ENCODE data around the gene ABCC1.
"Not testable (repeated sequence)": the region's sequence is repeated elsewhere in the genome, so short reads cannot be mapped to it uniquely, and the experiment has no call there.

The ABCC1 gene

DNA sequence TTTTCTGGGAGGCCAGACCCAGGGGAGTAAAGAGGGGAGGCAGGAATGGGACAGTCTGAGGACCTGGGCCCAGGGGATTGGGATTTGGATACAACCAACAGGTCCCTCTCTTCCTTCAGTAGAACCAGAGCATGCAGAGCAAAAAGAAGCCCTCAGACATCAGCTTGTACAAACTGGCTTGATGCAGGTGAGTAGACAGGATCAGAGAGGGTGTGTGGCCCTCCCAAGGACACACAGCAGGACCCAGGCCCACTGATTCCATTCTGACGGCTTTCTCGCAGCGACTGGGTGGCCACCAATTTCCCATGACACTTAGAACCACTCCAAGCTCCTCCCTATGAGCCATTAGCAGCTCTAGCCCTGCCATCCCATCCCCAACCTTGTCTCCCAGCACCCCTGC, 210.2 kb downstream of the ABCC1 start:
- no peak for DNase-seq (ENCODE audit: low read depth)

DNA sequence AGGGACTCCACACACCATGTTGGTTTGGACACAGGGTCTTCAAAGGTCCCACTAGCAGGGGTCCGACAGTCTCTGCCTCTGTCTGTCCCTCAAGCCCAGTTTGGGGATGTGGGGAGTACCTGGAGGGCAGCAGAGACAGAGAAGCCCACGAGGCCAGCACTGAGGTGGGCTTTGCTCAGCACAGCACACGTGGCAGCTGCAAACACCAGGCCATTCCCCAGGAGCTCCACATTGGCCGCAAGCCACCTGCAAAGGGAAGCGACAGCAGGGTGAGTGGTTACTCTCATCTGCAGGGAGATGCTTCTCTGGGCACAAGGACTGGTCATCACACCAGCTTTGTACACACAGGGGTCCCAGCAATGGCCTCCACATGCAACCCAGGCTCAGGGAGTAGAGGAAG, 211.9 kb downstream of the ABCC1 start:
- DNase-seq (ENCODE audit: low read depth), result no peak

DNA sequence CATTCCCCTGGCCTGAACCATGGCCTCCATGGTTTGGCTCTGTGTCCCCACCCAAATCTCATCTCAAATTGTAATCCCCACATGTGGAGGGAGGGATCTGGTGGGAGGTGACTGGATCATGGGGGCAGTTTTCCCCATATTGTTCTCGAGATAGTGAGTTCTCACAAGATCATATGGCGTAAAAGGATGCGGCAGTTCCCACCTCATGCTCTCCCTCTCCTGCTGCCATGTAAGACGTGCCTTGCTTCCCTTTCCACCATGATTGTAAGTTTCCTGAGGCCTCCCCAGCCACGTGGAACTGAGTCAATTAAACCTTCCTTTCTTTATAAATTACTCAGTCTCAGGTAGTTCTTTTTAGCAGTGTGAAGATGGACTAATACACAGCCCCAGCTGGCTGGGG, 212.4 kb downstream of the ABCC1 start:
- not testable (repeated sequence) for DNase-seq (ENCODE audit: low read depth)

DNA sequence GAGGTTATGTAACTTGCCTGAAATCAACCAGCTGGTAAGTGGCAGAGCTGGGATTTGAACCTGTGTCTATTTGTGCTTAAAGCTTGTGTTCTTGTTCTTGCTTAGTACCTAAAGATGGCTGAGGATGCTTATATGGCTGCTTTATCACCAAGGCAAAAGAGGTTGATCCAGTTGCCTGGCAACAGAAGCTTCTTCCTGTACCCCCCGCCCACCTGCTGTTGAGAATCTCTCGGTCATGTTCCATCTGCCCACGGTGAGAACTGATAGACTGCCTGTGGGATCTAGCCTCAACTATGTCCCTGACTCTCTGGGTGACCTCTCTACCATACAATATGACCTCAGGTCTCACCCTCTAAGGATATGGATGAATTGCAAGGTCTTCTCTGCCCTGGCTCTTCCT, 213.2 kb downstream of the ABCC1 start:
- no peak for DNase-seq (ENCODE audit: low read depth)

DNA sequence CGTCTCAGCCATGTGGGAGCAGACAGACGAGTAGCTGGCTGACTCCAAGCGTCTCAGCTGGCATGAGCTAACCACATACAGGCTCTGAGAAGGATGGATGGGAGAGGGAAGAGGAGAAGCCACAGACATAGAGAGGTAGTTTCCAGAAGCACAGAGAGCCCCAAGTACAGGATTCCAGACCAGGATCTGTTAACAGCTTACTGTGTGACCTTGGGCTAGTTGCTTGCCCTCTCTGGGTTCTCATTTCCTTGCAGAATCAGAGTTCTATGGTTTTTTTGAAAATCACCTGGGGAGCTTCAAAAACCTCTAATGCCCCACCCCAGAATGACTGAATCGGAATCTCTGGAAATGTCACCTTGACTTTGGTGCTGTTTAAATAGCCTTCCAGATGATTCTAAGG, 213.7 kb downstream of the ABCC1 start:
- no peak for DNase-seq (ENCODE audit: low read depth)

DNA sequence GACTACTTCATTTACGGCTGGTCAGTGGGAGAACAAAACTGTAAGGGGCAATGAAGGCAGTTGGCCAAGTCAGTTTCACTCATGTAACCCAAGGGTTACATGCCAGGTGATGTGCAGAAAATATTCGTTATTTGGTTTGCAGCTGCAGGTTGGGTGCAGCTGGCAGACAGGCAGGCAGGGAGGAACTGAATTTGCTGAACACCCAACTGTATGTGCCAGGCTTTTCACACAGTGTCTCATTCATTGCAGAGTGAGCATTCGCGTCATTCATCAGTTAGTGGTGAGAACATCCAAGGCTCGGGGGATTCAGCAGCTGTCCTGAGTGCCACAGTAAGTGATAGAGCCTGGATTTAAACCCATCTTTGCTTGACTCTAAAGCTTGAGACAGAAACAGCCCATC, 214.2 kb downstream of the ABCC1 start:
- DNase-seq (ENCODE audit: low read depth), result no peak

DNA sequence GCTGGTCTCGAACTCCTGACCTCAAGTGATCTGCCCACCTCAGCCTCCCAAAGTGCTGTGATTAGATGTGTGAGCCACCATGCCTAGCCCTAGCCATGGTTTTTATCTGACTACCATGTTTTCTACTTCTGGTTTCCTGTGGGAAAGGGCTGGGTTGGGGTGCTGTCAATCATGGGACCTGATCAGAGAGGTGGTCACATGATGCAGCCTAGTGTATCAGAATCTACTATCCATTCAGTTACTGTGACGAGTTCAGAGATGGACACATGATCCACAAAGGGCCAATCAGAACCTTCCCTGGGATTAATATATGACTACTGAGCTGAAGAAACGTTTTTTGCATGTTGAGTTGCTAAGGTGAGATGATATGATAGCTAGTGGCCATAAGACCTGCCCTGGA, 214.8 kb downstream of the ABCC1 start:
- no peak for DNase-seq (ENCODE audit: low read depth)

DNA sequence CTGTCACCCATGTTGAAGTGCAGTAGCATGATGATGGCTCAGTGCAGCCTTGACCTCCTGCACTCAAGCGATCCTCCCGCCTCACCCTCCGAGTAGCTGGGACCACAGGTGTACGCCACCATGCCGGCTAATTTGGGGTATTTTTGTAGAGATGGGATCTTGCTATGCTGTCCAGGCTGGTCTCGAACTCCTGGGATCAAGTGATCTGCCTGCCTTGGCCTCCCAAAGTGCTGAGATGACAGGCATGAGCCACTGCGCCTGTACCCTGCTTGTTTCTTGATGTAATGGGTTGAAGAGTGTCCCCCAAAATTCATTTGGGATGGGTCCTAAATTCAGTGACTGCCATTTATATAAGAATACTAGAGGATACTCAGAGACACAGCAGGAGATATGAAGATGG, 216.7 kb downstream of the ABCC1 start:
- no peak for DNase-seq (ENCODE audit: low read depth)

DNA sequence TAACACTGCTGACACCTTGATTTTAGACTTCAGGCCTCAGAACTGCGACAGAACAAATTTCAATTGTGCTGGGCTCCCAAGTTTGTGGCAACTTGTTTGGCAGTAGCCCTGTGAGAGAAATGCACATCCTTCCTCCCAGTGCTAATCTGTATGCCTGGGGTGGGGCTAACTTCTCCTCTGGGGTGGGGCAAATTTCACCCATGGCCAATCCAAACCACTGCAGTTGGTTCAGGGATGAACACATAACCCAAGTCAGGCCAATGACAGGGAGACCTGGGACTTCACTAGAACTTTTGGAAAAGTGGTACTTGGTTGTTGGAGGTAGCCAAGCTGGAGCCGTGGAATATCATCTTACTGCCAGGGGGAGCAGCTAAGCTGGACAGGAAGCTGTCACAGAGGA, 217.5 kb downstream of the ABCC1 start:
- no peak for DNase-seq (ENCODE audit: low read depth)

DNA sequence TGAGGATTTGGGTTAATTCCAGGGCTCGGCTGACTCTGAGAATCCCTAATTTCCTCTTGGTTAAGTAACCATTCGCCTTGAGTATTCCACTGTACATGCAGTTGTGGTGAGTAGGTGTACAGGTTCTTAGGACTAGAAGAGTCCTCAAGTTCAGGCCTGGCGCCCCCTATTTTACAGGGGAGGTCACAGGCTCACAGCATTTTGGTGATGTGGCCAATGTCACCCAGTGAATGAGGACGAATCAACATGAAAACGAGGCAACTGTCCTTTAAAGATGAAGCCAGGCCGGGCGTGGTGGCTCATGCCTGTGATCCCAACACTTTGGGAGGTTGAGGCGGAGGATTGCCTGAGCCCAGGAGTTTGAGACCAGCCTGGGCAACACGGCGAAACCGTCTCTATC, 218.5 kb downstream of the ABCC1 start:
- no peak for DNase-seq (ENCODE audit: low read depth)

DNA sequence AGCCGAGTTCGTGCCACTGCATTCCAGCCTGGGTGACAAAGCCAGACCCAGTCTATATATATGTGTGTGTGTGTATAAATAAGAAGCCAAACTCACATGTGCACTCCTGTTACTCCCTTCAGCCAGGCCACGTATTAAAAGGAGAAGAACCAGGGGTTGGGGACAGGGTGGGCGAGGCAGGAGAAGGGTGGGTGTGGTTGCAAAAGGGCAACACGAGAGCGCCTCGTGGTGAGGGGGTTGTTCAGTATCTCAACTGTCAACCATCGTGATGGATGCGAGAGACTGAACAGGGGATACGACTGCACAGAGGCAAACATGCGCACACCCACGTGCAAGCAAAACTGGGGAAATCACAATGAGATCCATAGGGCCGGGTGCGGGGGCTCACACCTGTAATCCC, 219.0 kb downstream of the ABCC1 start:
- DNase-seq (ENCODE audit: low read depth), result no peak

DNA sequence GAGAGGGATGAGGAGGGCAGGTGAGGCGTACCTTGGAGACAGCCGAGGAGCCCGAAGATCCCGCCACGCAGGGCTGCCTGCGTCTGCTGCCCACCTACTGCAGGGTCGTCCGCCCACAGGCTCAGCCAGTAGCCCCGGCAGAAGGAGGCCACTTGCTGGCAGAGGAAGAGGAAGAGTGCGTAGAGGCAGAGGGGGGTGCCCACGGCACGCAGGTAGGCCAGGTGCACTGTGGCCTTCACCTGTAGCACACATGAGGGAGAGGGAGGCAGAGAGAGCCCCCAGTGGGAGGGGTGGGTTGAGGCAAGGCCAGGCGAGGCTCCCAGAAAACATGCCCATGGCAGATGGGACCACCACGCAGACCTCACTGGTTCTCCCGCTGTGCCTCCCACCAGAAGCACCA, 220.2 kb downstream of the ABCC1 start:
- no peak for DNase-seq (ENCODE audit: low read depth)

DNA sequence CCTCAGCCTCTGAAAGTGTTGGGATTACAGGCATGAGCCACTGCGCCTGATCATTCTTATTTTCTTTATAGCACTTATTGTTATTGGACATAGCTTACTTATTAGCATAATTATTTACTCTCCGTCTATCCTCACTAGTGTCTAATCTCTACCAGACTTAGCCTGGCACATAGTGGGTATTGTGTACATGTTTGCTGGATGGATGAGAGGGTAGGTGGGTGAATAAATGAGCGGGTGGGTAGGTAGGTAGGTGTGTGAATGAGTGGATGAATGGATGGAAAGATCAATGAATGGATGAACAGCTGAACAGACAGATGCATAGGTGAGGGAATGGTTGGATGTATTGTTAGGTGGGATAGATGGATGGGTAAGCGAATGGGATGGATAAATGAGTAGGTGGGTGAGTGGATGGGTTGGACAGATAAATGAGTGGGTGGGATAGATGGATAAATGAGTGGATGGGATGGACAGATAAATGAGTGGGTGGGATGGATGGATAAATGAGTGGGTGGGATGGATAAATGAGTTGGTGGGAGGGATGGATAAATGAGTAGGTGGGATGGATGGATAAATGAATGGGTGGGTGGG, 222.0 kb downstream of the ABCC1 start:
- no peak for DNase-seq (ENCODE audit: low read depth)

DNA sequence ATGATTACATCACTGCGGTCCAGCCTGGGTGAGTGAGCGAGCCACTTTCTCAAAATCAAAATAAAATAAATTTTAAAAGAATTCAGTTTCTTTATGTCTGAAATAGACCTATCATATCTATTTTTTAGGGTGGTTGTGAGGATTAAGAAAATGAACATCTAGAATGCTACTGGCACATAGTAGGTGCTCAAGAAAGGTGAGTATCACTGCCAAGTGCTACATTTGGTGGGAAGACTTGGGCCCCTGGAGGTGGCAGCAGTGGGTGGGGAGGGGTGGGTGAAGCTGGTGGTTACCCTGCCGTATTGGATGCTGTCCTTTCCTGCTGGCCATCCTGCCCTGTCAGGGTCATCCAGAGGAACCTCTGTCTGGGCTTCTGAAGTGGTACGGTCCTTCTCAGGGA, 223.6 kb downstream of the ABCC1 start:
- DNase-seq (ENCODE audit: low read depth), result no peak

DNA sequence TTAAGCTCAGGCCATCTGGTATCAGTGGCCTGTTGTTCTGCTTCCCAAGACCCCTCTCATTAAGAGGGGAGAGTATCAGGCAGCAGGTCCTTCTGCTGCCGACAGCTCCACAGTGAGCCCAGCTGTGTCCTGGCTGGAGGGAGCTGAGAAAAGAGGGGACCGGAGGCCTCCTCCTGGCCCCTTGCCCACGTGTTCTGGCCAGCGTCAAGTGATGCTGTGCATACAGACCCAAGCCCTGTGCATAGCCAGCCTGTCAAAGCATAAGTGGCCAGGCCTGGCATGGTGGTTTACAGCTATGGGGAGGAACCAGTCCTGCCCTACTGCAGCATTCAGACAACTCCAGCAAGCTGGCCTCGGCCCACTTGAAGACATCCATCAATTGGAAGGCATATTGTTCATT, 225.9 kb downstream of the ABCC1 start:
- no peak for DNase-seq (ENCODE audit: low read depth)

DNA sequence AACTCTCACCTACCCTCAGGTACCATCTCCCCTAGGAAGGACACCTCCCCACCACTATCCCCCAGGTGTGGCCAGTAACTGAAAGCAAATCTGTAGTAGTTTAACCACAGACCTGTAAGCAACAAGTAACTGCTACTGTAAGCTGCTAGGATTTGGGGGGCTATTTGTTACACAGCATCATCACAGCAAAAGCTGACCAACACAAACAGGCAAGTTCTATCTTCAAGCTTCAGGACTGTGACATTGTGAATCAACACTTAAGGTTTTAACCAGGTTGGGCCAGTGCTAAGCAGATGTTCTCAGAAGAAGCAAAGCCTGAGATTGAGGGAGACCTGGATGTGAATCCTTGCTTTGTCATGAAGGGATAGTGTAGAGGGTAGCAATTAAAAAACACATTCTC, 226.9 kb downstream of the ABCC1 start:
- DNase-seq (ENCODE audit: low read depth), result no peak

DNA sequence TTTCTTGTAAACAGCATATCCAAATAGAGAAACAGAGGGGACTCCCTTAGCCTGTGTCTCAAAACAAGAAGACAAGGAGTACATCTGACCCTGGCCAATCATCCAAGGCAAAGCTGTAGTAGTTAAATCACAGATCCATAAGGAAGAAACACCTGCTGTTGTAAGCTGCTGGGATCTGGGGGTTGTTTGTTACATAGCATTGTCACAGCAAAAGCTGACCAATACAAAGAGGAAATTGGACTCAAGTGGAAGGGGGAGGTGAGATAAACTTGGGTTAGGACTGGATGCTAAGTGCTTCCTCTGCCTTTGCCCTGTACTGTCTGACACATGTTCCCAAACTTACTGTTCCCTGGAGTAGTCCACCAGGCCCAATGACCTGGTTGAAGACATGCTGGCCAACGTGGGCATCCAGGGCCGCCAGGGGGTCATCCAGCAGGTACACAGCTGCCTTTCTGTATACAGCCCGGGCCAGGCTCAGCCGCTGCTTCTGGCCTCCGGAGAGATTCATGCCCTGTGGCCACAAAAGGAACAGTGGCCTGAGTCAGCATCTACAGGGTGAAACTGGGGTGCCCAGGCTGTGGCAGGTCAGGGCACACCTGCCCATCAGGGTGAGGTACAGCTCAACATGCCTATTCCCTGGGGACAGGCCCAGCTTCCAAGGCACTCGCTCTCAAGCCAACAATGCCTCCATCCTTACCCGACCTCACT, 229.2 kb downstream of the ABCC1 start:
- no peak for DNase-seq (ENCODE audit: low read depth)

DNA sequence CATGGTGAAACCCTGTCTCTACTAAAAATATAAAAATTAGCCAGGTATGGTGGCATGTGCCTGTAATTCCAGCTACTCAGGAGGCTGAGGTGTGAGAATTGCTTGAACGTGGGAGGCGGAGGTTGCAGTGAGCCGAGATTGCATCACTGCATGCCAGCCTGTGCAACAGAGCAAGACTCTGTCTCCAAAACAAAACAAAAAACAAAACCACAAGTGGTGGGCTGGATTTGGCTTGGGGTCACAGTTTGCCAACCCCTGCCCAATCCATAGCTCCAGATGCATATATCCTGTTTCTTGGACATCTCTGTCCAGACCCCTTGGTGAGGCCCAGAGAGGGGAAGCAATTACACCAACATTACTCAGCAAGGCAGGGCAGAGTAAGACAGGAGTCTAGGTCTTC, 232.3 kb downstream of the ABCC1 start:
- not testable (repeated sequence) for DNase-seq (ENCODE audit: low read depth)

DNA sequence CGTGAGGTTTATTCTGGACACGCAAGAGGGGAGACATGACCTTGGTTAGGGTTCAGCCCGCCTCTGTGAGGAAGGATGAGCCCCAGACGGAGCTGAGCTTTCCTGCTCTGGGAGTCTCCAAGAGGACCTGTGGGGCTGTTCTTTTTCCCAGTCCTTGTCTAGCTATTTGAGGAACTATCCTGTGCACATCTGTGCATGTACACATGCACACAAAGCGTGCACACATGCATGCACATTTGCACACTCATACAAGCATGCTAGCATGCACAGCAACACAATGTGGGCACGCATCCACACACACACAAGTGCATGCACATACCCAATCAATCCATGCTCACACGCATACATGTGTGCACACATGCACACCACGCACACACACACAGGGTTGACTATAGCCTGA, 233.5 kb downstream of the ABCC1 start:
- DNase-seq (ENCODE audit: low read depth), result no peak

DNA sequence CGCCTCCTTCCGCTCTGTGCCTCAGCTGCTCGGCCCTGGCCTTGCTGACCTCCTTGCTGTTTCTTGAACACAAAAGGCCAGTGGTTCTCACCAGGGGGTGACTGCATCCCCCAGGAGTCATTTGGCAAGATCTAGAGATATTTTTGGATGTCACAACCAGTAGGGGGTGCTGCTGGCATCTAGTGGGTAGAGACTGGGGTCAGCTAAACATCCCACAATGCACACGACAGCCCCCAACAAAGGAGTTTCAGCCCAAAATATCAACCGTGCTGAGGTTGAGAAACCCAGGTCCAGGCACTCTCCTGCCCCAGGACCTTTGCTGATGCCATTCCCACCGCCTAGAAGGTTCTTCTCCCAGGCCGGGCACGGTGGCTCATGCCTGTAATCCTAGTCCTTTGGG, 234.1 kb downstream of the ABCC1 start:
- DNase-seq (ENCODE audit: low read depth), result no peak

DNA sequence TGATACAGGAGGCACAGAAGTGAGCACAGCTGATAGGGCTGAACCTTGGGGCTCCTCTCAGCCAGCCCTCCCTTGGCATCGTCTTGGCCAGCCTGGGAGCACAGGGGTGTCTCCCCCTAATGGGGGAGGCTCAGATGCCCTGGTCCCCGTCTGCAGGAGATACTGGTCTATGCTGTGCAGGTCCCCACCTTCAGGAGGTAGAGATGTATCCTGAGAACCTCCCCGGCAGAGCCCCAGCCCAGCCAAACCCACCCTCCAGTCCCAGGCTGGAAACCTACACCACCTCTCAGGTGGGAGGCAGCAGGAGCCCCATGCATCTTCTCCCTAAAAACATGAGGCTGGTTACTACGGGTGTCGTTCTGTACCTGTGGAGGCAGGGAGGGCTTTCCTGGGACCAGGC, 235.2 kb downstream of the ABCC1 start:
- no peak for DNase-seq (ENCODE audit: low read depth)

DNA sequence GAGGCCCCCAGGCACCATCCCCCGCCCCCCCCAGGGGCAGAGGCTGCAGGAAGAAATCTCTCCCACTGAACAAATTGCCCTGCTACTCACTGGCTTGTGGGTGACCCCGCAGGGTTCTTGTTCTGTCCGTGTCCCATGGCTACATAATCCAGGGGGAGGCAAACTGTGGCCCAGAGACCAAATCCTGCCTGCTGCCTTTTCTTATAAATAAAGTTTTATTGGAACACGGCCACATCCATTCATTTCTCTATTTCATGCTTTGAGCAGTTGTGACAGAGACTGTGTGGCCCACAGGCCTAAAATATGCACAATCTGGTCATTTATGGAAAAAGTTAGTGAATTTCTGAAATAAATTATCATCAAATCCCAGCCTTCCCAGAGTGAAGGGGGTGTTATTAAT, 235.7 kb downstream of the ABCC1 start:
- DNase-seq (ENCODE audit: low read depth), result no peak

DNA sequence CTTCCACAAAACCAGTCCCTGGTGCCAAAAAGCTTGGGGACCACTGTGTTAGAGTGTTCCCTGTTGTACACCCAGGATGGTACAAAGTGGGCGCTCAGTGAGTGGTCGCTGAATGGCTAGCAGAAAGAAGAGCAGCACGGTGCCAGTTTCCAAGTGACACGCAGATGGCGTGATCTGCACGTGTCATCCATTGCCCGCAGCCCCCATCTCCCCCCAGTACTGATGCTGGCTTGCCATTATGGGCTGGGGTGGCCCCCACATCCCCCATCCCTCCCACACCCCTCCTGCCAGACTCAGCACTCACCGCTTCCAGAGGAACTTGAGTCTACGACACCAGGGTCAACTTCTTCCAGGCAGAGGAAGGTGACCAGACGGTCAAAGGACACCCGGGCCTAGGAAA, 237.4 kb downstream of the ABCC1 start:
- no peak for DNase-seq (ENCODE audit: low read depth)

DNA sequence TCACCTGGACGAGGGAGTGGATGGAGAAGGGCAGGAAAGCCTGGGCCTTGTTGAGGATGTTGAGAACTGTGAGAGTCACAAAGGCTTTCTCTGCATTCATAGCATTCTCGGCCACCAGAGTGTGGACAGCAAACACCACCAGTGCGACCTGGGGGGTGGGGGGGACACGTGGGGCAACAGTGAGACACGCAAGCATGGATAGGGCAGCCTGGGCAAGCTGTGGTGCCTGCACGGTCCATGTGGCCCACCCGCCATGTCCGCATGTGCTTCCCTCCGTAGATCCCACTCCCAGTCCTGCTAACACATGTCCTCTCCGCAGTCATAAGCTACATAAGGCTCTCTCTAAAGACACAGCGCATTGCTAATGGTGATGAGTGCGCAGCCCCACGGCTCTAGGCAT, 239.4 kb downstream of the ABCC1 start:
- no peak for DNase-seq (ENCODE audit: low read depth)
